ENCODE data around the gene INSR. TPM values are rescaled to one million over a fixed set of nuclear protein-coding genes. Genes with fewer than 3 reads are reported as not detected.

The INSR gene
- polyA plus RNA-seq, 2 of the 4 experiments (the other 2 are of a cell fraction) = 1.8 to 3.3 TPM

DNA sequence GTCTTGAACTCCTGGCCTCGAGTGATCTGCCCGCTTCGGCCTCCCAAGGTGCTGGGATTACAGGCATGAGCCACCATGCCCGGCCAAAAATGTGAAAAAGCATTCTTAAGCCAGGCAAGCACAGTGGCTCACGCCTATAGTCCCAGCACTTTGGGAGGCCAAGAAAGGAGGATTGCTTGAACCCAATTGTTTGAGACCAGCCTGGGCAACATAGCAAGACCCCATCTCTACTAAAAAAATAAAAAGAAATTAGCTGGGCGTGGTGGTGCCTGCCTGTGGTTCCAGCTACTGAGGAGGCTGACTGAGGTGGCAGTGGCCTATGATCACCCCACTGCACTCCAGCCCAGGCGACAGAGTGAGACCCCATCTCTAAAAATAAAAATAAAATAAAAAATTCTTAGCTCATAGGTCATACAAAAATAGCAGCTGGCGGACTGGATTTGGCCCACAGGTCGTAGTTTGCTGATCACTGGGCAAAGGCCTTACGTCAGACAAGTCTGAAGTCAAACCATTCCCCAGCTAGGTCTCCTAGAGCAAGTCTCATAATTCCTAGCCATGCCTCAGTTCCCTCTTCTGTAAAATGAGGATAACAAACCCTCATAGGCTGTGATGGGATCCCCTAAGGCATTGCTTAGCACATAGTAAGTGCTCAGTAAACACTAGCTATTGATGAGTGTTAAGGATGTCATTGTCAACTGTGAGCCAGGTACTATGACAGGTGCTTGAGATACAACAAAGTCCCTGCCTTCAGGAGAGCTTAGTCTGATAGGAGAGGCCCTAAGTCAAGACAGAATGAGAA lies 36.0 kb downstream of the INSR start:
- ChIA-PET POLR2A (no interaction called here), CTCF (interaction anchor here (1.2 kb wide), 1 partner anchor 11 kb away, joined by 4 read pairs; no protein-coding TSS in a partner anchor)
- 87% methylated on average over 10 of the region's 10 CpGs for WGBS (ENCODE audit: missing lambda C conversion rate)
- Histone ChIP-seq H3K27ac (no peak overlapping the region), H3K4me3 (no peak overlapping the region), H3K4me1 (no peaks in the 10 kb centered on the region), H3K9me3 (no peaks in the 10 kb centered on the region), H3K4me2 (no peak overlapping the region)
- DNase-seq (ENCODE audit: low read depth in 1 of 2, low spot score in 1 of 2) = no peak
- FAIRE-seq = no peak
- no peak for ATAC-seq
- no peak for TF ChIP-seq FOXS1 (CRISPR knock-in tag; IDR thresholded peaks at IDR 0.05)
- TF ChIP-seq POLR2AphosphoS2 (conservative IDR thresholded peaks at IDR 0.05; ENCODE audit: low read length) = no peak

DNA sequence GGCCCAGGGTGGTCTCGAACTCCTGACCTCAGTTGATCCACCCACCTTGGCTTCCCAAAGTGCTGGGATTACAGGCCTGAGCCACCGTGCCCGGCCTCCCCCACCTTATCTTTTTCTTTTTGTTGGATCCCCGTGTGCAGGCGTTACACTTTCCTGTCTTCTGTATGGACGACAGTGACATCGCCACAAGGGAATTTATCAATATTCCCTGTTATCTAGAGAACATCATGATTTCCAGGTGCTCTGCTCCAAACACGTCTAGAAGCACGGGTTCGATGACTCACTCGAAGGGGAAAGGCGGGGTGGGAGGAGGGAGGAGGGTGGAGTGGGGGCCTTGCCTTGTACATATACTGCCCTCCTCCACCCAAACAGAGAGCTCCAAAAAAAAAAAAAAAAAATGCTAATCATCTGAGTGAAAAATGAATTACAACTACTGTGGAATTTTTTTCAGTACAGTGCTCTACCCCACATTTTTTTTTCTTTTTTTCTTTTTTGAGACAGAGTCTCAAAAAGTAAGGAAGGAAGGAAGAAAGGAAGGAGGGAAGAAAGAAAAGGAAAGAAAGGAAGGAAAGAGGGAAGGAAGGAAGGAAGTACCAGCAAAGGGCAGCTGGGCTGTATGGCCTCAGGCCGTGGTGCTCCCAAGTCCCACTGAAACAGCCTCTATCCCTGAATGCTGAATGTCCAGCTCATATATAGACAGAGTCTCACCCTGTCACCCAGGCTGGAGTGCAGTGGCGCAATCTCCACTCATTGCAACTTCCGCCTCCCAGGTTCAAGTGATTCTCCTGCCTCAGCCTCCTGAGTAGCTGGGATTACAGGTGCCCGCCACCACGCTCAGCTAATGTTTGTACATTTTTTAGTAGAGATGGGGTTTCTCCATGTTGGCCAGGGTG lies 36.8 kb downstream of the INSR start:
- H3K9me3 ChIP-seq = no peaks in the 10 kb centered on the region
- POLR2A ChIA-PET = no interaction called here
- 89% methylated on average over 15 of the region's 17 CpGs for WGBS (ENCODE audit: missing lambda C conversion rate)
- H3K4me1 ChIP-seq = no peaks in the 10 kb centered on the region
- no peak overlapping the region for H3K4me2 ChIP-seq
- FAIRE-seq (no peak), ATAC-seq (no peak), DNase-seq (ENCODE audit: low read depth in 1 of 2, low spot score in 1 of 2) (peak in 1 of 2 experiments; percentile 5)
- TF ChIP-seq KDM1A (IDR thresholded peaks at IDR 0.05; ENCODE audit: low read depth) (no peak), CBX8 (IDR thresholded peaks at IDR 0.05) (no peak), MAZ (IDR thresholded peaks at IDR 0.05; ENCODE audit: borderline replicate concordance, low read depth, low read length) (no peak), HEYL (CRISPR knock-in tag; IDR thresholded peaks at IDR 0.05) (no peak), MAFK (IDR thresholded peaks at IDR 0.05; ENCODE audit: partially characterized antibody) (no peak), ZC3H11A (IDR thresholded peaks at IDR 0.05) (no peak), CHD2 (IDR thresholded peaks at IDR 0.05; ENCODE audit: low read length, partially characterized antibody) (no peak), EHF (CRISPR knock-in tag; IDR thresholded peaks at IDR 0.05) (no peak), MYC (IDR thresholded peaks at IDR 0.05; ENCODE audit: borderline replicate concordance, low read length) (no peak), EP300 (IDR thresholded peaks at IDR 0.05) (no peak), FOXS1 (CRISPR knock-in tag; IDR thresholded peaks at IDR 0.05) (no peak), TFCP2L1 (CRISPR knock-in tag; IDR thresholded peaks at IDR 0.05) (no peak), NFE2L2 (conservative IDR thresholded peaks at IDR 0.05; ENCODE audit: low read length) (no peak), ZNF302 (CRISPR knock-in tag; IDR thresholded peaks at IDR 0.05) (no peak), NPAS2 (CRISPR knock-in tag; IDR thresholded peaks at IDR 0.05; ENCODE audit: borderline replicate concordance) (no peak)
- TF ChIP-seq, protein P1, sequence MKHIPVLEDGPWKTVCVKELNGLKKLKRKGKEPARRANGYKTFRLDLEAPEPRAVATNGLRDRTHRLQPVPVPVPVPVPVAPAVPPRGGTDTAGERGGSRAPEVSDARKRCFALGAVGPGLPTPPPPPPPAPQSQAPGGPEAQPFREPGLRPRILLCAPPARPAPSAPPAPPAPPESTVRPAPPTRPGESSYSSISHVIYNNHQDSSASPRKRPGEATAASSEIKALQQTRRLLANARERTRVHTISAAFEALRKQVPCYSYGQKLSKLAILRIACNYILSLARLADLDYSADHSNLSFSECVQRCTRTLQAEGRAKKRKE (CRISPR knock-in tag; IDR thresholded peaks at IDR 0.05; ENCODE audit: low read depth) = no peak
- TF ChIP-seq, protein P2, sequence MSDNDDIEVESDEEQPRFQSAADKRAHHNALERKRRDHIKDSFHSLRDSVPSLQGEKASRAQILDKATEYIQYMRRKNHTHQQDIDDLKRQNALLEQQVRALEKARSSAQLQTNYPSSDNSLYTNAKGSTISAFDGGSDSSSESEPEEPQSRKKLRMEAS (IDR thresholded peaks at IDR 0.05) = no peak
- TF ChIP-seq, protein P3, sequence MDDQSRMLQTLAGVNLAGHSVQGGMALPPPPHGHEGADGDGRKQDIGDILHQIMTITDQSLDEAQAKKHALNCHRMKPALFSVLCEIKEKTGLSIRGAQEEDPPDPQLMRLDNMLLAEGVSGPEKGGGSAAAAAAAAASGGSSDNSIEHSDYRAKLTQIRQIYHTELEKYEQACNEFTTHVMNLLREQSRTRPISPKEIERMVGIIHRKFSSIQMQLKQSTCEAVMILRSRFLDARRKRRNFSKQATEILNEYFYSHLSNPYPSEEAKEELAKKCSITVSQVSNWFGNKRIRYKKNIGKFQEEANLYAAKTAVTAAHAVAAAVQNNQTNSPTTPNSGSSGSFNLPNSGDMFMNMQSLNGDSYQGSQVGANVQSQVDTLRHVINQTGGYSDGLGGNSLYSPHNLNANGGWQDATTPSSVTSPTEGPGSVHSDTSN (IDR thresholded peaks at IDR 0.05) = no peak
- H3K4me3 ChIP-seq = no peak overlapping the region
- CTCF ChIA-PET = interaction anchor here (1.2 kb wide), 1 partner anchor 11 kb away, joined by 4 read pairs; no protein-coding TSS in a partner anchor
- H3K27ac ChIP-seq = no peak overlapping the region

DNA sequence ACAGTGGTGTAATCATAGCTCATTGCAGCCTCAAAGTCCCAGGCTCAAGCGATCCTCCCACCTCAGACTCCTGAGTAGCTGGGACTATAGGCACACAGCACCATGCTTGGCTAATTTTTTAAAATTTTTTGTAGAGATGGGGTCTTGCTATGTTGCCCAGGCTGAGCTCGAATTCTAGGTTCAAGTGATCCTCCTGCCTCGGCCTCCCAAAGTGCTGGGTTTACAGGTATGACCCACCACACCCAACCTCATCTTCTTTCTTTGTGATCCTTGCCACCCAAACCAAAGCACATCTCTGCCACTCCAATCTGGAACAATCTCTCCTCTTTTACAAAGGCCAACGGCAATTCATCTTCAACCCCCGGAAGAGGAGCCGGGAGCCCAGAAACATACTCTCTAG lies 38.6 kb downstream of the INSR start:
- no peaks in the 10 kb centered on the region for H3K9me3 ChIP-seq
- H3K4me1 ChIP-seq = no peaks in the 10 kb centered on the region
- H3K27ac ChIP-seq = no peak overlapping the region
- TF ChIP-seq ESRRA (IDR thresholded peaks at IDR 0.05; ENCODE audit: borderline replicate concordance, low read length) (no peak), EHF (CRISPR knock-in tag; IDR thresholded peaks at IDR 0.05) (no peak), RFX5 (IDR thresholded peaks at IDR 0.05) (no peak), HDAC2 (IDR thresholded peaks at IDR 0.05) (no peak), NFE2L2 (conservative IDR thresholded peaks at IDR 0.05; ENCODE audit: low read length) (no peak), ZNF302 (CRISPR knock-in tag; IDR thresholded peaks at IDR 0.05) (no peak), PHF8 (IDR thresholded peaks at IDR 0.05; ENCODE audit: borderline replicate concordance, low read depth) (no peak)
- TF ChIP-seq, protein P4, sequence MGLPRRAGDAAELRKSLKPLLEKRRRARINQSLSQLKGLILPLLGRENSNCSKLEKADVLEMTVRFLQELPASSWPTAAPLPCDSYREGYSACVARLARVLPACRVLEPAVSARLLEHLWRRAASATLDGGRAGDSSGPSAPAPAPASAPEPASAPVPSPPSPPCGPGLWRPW (IDR thresholded peaks at IDR 0.05) = no peak
- H3K4me3 ChIP-seq = no peak overlapping the region
- DNase-seq (ENCODE audit: low read depth in 1 of 2, low spot score in 1 of 2) = no peak
- H3K4me2 ChIP-seq = no peak overlapping the region
- WGBS (ENCODE audit: missing lambda C conversion rate) = 70% methylated on average over 6 of the region's 6 CpGs
- no peak for FAIRE-seq
- no peak for ATAC-seq
- POLR2A ChIA-PET = no interaction called here
- CTCF ChIA-PET = no interaction called here

Data from A549 (cell line).